IMR-90 (cell line): ENCODE measurements around the gene FBXW7. TPM values are rescaled to one million over a fixed set of nuclear protein-coding genes. Genes with fewer than 3 reads are reported as not detected.

ENCODE experiments used
- ATAC-seq: fragments of 200-7000 bp; cut with Tn5 transposase; 2 replicates; pipeline ENCODE4 v1.9.1; 2020; ENCODE audit warnings: low read depth, mild to moderate bottlenecking, moderate library complexity
- BruUV-seq: library from RNA; stranded (reverse); fragments of 400-500 nt; replicated peaks from 2 replicates; lab custom pipeline; 2021; lab: Mats Ljungman, UMichigan
- CTCF ChIA-PET: fragments of 300-600 bp; formaldehyde crosslinking; extraction: SDS; loops from one replicate; lab custom pipeline; 2021; ENCODE audit warnings: antibody characterized with exemption; lab: Yijun Ruan, JAX
- POLR2A ChIA-PET: fragments of 300-600 bp; sonication (Branson Sonifier 250); formaldehyde crosslinking; loops from one replicate; lab custom pipeline; 2022; ENCODE audit warnings: antibody characterized with exemption; ENCODE audit not compliant: unreplicated experiment; lab: Charles Lee
- DNase-seq: peaks from one replicate; pipeline ENCODE4 v3.0.0; 2013
- H2AFZ ChIP-seq: replicated peaks from 2 replicates; pipeline ENCODE3; 2013; ENCODE audit warnings: low read length, mild to moderate bottlenecking; ENCODE audit not compliant: poor library complexity
- H2AK5ac ChIP-seq: 2 replicates; pipeline ENCODE4 v1.6.1; 2013; ENCODE audit warnings: low read depth, low read length, inconsistent platforms
- H2AK9ac ChIP-seq: replicated peaks from 2 replicates; pipeline ENCODE3; 2013; ENCODE audit warnings: mild to moderate bottlenecking, low read depth, low read length, moderate library complexity; ENCODE audit not compliant: poor library complexity
- H2BK120ac ChIP-seq: 2 replicates; pipeline ENCODE4 v1.6.1; 2013; ENCODE audit warnings: low read depth, low read length, inconsistent platforms
- H2BK15ac ChIP-seq: 3 replicates; pipeline ENCODE4 v1.6.1; 2013; ENCODE audit warnings: low read depth, low read length, inconsistent platforms
- H2BK20ac ChIP-seq: 2 replicates; pipeline ENCODE4 v1.6.1; 2013; ENCODE audit warnings: low read depth, mild to moderate bottlenecking, inconsistent platforms, low read length, moderate library complexity
- H2BK5ac ChIP-seq: 2 replicates; pipeline ENCODE4 v1.6.1; 2013; ENCODE audit warnings: mild to moderate bottlenecking, low read depth, low read length, inconsistent platforms; ENCODE audit not compliant: poor library complexity, severe bottlenecking
- H3K14ac ChIP-seq: replicated peaks from 2 replicates; pipeline ENCODE4 v1.6.1; 2013; ENCODE audit warnings: low read depth, low read length, inconsistent platforms
- H3K18ac ChIP-seq: 2 replicates; pipeline ENCODE4 v1.6.1; 2013; ENCODE audit warnings: low read depth, low read length, control low read depth
- H3K23ac ChIP-seq: 2 replicates; pipeline ENCODE4 v1.6.1; 2013; ENCODE audit warnings: low read depth, low read length, inconsistent platforms
- H3K27ac ChIP-seq: 2 replicates; pipeline ENCODE4 v1.5.1; 2013; ENCODE audit warnings: mild to moderate bottlenecking, control low read depth, low read length; ENCODE audit not compliant: insufficient read depth
- H3K27me3 ChIP-seq: 2 replicates; pipeline ENCODE4 v1.6.1; 2013; ENCODE audit warnings: low read length; ENCODE audit not compliant: control insufficient read depth, insufficient read depth
- H3K36me3 ChIP-seq: 2 replicates; pipeline ENCODE4 v1.6.1; 2013; ENCODE audit warnings: low read length, mixed read lengths; ENCODE audit not compliant: control insufficient read depth, insufficient read depth
- H3K4ac ChIP-seq: 2 replicates; pipeline ENCODE4 v1.6.1; 2013; ENCODE audit warnings: low read depth, low read length, inconsistent platforms
- H3K4me1 ChIP-seq: 2 replicates; pipeline ENCODE4 v1.6.1; 2013; ENCODE audit warnings: low read length, mixed read lengths; ENCODE audit not compliant: control insufficient read depth, insufficient read depth
- H3K4me2 ChIP-seq: 2 replicates; pipeline ENCODE4 v1.6.1; 2013; ENCODE audit warnings: low read depth, mild to moderate bottlenecking, control low read depth, low read length, moderate library complexity
- H3K4me3 ChIP-seq: 2 replicates; pipeline ENCODE4 v1.5.1; 2013; ENCODE audit warnings: low read depth, mild to moderate bottlenecking, control low read depth, low read length, moderate library complexity; ENCODE audit not compliant: insufficient read depth
- H3K56ac ChIP-seq: 2 replicates; pipeline ENCODE4 v1.6.1; 2013; ENCODE audit warnings: low read length, inconsistent platforms; ENCODE audit not compliant: insufficient read depth; ENCODE audit errors: extremely low read depth
- H3K79me1 ChIP-seq, 2 experiments: 2 replicates each; pipeline ENCODE4 v1.6.1; 2013; ENCODE audit warnings: low read length in 2 of 2, inconsistent platforms in 1 of 2, low read depth in 1 of 2
- H3K9ac ChIP-seq: 2 replicates; pipeline ENCODE4 v1.6.1; 2013; ENCODE audit warnings: low read depth, low read length, control low read depth
- H3K9me1 ChIP-seq: 2 replicates; pipeline ENCODE4 v1.6.1; 2013; ENCODE audit warnings: low read length, inconsistent platforms; ENCODE audit not compliant: insufficient read depth
- H3K9me3 ChIP-seq: 2 replicates; pipeline ENCODE4 v1.6.1; 2013; ENCODE audit warnings: low read length; ENCODE audit not compliant: control insufficient read depth, insufficient read depth
- H4K20me1 ChIP-seq: 2 replicates; pipeline ENCODE4 v1.6.1; 2013; ENCODE audit warnings: low read length, inconsistent platforms; ENCODE audit not compliant: insufficient read depth
- H4K5ac ChIP-seq: 2 replicates; pipeline ENCODE4 v1.6.1; 2013; ENCODE audit warnings: mild to moderate bottlenecking, low read depth, low read length, control low read depth
- H4K8ac ChIP-seq, 2 experiments: 2 replicates each; pipeline ENCODE4 v1.6.1; 2013; ENCODE audit warnings: low read depth in 2 of 2, low read length in 2 of 2, control low read depth in 1 of 2, inconsistent platforms in 1 of 2
- H4K91ac ChIP-seq: 2 replicates; pipeline ENCODE4 v1.6.1; 2013; ENCODE audit warnings: low read depth, low read length, inconsistent platforms; ENCODE audit not compliant: insufficient read depth
- CEBPB ChIP-seq: IDR thresholded peaks from 2 replicates; pipeline ENCODE4 v1.6.1; 2012; ENCODE audit warnings: low read depth, low read length, improper control_type of control experiment
- FOS ChIP-seq: fragments of 150-350 bp; IDR thresholded peaks from 2 replicates; pipeline ENCODE4 v1.6.1; 2016; ENCODE audit warnings: low read depth, low read length
- MAFK ChIP-seq: IDR thresholded peaks from 2 replicates; pipeline ENCODE4 v1.6.1; 2012; ENCODE audit warnings: low read depth, low read length, improper control_type of control experiment
- MAZ ChIP-seq: IDR thresholded peaks from 2 replicates; pipeline ENCODE4 v1.6.1; 2012; ENCODE audit warnings: low read depth, mild to moderate bottlenecking, low read length, improper control_type of control experiment, moderate library complexity, borderline replicate concordance
- POLR2A ChIP-seq: IDR thresholded peaks from 2 replicates; pipeline ENCODE4 v1.6.1; 2012; ENCODE audit warnings: mild to moderate bottlenecking, low read depth, low read length
- RAD21 ChIP-seq: IDR thresholded peaks from 2 replicates; pipeline ENCODE4 v1.6.1; 2012; ENCODE audit warnings: low read length, improper control_type of control experiment
- dilution Hi-C: fragments of 300-500 bp; cut with HindIII; formaldehyde crosslinking; loops from one replicate; pipeline ENCODE4 v1.14.3; 2018; ENCODE audit warnings: low sequenced_read_pairs; ENCODE audit not compliant: unreplicated experiment
- in situ Hi-C: fragments of 300-500 bp; cut with MboI; formaldehyde crosslinking; loops from 3 replicates; pipeline ENCODE4 v1.14.3; 2019; ENCODE audit warnings: low sequenced_read_pairs, inconsistent platforms, mixed read lengths
- intact Hi-C: fragments of 100-400 bp; cut with micrococcal nuclease; formaldehyde crosslinking; loops from 2 replicates; pipeline ENCODE4 v1.10.0; 2022
- polyA plus RNA-seq, 3 experiments: library from polyadenylated mRNA; depleted of rRNA; stranded (reverse); fragments of >200 nt; gene quantifications; 2 replicates each; pipeline ENCODE4 v1.2.3, GENCODE V29; 2012; ENCODE audit warnings: low replicate concordance in 1 of 3
- total RNA-seq: library from RNA; depleted of rRNA; stranded (reverse); fragments of >200 nt; gene quantifications from 2 replicates; pipeline ENCODE4 v1.2.3, GENCODE V29; 2012
- TF ChIP-seq, protein P1 (sequence below): conservative IDR thresholded peaks from 2 replicates; pipeline ENCODE4 v1.5.1; 2012; ENCODE audit warnings: mild to moderate bottlenecking, low read depth, low read length, improper control_type of control experiment
- TF ChIP-seq, protein P2 (sequence below): fragments of 150-350 bp; IDR thresholded peaks from 2 replicates; pipeline ENCODE4 v1.6.1; 2017; ENCODE audit warnings: mild to moderate bottlenecking, antibody characterized with exemption, low read length, low read depth

Gene FBXW7
- total and polyA plus RNA-seq, 2 of the 4 experiments (the other 2 are of a cell fraction), result 7.2 to 27.4 TPM

DNA sequence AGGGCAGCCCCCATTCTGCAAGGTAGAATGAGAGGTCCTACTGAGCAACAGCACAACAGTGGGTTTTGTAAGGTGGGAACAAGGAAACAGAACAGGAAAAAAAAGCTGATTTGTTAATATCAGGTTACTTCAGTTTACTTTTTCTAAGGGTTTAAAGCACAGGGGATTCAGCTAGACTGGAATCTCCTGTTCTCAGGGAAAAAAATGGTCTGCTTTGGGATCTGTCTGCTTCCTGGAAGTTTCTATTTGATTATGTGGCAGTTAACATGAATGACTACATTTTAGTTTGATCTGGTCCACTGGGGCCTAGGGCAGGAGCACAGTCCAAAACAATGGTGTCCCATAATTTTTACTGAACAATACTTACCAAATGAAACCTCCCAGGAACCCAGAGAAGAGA, 104.6 kb downstream of the FBXW7 start:
- ChIA-PET CTCF (interaction anchor here (0.6 kb wide), 1 partner anchor 1042 kb away, joined by 9 read pairs; no protein-coding TSS in a partner anchor), POLR2A (no interaction called here)
- H3K23ac ChIP-seq, result no peak overlapping the region
- H3K4me1 ChIP-seq, result peaks cover 4% of the 10 kb centered on the region
- ATAC-seq, result peak; percentile 69
- intact Hi-C loops, result no loop called here
- no peak overlapping the region for H2BK120ac ChIP-seq
- no peaks in the 10 kb centered on the region for H3K9me3 ChIP-seq
- H3K18ac ChIP-seq, result no peak overlapping the region
- dilution Hi-C loops, result no loop called here
- H3K4me2 ChIP-seq, result no peak overlapping the region
- no peak overlapping the region for H3K27ac ChIP-seq
- H3K4me3 ChIP-seq, result no peak overlapping the region
- H2BK15ac ChIP-seq, result no peak overlapping the region
- no peak overlapping the region for H4K91ac ChIP-seq
- H3K56ac ChIP-seq, result no peak overlapping the region
- in situ Hi-C loops, result no loop called here
- peaks cover 7 to 12% of the 10 kb centered on the region in 2 experiments; a peak in 3 of 4 replicates for H3K79me1 ChIP-seq
- no peak overlapping the region for H2BK5ac ChIP-seq
- no peaks in the 10 kb centered on the region for H3K27me3 ChIP-seq
- TF ChIP-seq, protein P1, sequence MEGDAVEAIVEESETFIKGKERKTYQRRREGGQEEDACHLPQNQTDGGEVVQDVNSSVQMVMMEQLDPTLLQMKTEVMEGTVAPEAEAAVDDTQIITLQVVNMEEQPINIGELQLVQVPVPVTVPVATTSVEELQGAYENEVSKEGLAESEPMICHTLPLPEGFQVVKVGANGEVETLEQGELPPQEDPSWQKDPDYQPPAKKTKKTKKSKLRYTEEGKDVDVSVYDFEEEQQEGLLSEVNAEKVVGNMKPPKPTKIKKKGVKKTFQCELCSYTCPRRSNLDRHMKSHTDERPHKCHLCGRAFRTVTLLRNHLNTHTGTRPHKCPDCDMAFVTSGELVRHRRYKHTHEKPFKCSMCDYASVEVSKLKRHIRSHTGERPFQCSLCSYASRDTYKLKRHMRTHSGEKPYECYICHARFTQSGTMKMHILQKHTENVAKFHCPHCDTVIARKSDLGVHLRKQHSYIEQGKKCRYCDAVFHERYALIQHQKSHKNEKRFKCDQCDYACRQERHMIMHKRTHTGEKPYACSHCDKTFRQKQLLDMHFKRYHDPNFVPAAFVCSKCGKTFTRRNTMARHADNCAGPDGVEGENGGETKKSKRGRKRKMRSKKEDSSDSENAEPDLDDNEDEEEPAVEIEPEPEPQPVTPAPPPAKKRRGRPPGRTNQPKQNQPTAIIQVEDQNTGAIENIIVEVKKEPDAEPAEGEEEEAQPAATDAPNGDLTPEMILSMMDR, result no peak
- TF ChIP-seq POLR2A (no peak), MAFK (no peak), FOS (no peak), RAD21 (no peak), MAZ (no peak), CEBPB (no peak)
- TF ChIP-seq, protein P2, sequence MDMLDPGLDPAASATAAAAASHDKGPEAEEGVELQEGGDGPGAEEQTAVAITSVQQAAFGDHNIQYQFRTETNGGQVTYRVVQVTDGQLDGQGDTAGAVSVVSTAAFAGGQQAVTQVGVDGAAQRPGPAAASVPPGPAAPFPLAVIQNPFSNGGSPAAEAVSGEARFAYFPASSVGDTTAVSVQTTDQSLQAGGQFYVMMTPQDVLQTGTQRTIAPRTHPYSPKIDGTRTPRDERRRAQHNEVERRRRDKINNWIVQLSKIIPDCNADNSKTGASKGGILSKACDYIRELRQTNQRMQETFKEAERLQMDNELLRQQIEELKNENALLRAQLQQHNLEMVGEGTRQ, result no peak
- H3K36me3 ChIP-seq, result no peaks in the 10 kb centered on the region
- DNase-seq, result peak; percentile 47
- H4K20me1 ChIP-seq, result no peaks in the 10 kb centered on the region
- H3K9me1 ChIP-seq, result no peaks in the 10 kb centered on the region
- H2AK5ac ChIP-seq, result no peak overlapping the region
- H3K14ac ChIP-seq, result no peak overlapping the region
- H3K4ac ChIP-seq, result no peak overlapping the region
- no peak overlapping the region for H3K9ac ChIP-seq
- H4K5ac ChIP-seq, result no peak overlapping the region
- no TSS peak for BruUV-seq
- H2AFZ ChIP-seq, result no peak overlapping the region
- H4K8ac ChIP-seq, result no peak overlapping the region
- H2AK9ac ChIP-seq, result no peak overlapping the region
- no peak overlapping the region for H2BK20ac ChIP-seq
